ENCODE measurements around the gene FBXL2.

FBXL2 gene

DNA sequence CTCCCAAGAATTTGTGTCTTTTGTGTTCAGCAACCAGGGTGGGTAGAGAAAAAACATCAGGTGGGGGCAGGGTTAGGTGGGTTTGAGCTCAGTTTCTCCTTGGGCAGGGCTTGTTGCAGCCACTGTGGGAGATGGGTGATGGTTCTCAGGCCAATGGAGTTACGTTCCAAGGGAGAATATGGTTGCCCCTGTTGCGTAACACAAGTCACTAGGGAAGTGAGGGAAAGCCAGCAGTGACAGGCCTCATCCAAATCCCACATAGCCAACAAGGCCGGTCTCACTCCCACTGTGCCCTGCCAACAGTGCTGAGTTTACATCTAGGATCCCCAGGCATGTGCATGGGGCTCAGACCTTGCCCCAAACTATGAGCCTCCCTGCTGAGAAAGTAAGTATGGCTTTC lies 7.9 kb upstream of the FBXL2 start:
- TF ChIP-seq, protein P1, sequence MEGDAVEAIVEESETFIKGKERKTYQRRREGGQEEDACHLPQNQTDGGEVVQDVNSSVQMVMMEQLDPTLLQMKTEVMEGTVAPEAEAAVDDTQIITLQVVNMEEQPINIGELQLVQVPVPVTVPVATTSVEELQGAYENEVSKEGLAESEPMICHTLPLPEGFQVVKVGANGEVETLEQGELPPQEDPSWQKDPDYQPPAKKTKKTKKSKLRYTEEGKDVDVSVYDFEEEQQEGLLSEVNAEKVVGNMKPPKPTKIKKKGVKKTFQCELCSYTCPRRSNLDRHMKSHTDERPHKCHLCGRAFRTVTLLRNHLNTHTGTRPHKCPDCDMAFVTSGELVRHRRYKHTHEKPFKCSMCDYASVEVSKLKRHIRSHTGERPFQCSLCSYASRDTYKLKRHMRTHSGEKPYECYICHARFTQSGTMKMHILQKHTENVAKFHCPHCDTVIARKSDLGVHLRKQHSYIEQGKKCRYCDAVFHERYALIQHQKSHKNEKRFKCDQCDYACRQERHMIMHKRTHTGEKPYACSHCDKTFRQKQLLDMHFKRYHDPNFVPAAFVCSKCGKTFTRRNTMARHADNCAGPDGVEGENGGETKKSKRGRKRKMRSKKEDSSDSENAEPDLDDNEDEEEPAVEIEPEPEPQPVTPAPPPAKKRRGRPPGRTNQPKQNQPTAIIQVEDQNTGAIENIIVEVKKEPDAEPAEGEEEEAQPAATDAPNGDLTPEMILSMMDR (IDR thresholded peaks at IDR 0.05; ENCODE audit: borderline replicate concordance, insufficient read depth, low read depth, low read length): no peak
- no peak overlapping the region for H3K4me3 ChIP-seq (ENCODE audit: low read depth, low read length)

DNA sequence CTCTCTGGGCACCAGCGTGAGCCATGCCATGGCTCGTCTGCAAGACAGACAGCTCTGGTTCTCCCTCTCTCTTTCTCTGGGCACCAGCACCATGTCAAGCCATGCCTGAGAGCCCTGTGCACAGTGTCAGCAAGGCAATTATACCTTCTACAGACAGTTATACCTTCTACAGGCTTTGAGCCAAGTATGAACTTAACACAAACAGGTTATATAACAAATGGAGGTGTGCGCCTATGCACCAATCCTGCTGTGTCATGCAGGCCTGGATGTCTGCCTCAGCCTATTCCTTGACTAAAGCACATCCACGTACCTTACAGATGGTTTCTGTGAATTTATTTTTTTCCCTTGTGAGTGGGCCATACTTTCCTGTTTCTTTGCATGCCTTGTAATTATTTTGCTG lies 5.9 kb upstream of the FBXL2 start:
- no peak overlapping the region for H3K4me3 ChIP-seq (ENCODE audit: low read depth, low read length)
- TF ChIP-seq, protein P1 (IDR thresholded peaks at IDR 0.05; ENCODE audit: borderline replicate concordance, insufficient read depth, low read depth, low read length): no peak

DNA sequence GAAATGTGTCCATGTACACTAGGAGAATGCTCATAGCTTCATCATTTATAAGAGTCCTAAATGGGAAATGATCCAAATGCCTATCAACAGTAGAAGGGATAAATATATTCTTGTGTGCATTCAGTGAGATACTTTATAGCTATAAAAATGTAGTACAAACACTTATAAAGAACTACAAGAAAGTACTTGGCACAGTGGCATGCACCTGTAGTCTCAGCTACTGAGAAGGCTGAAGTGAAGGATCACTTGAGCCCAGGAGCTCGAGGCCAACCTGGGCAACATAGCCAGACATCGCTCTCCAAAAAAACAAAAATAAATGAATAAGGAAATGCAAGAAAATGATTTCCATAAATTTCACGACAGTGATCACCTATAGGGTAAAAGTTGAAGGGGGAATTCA lies 3.6 kb upstream of the FBXL2 start:
- TF ChIP-seq, protein P1 (IDR thresholded peaks at IDR 0.05; ENCODE audit: borderline replicate concordance, insufficient read depth, low read depth, low read length): no peak
- H3K4me3 ChIP-seq (ENCODE audit: low read depth, low read length): no peak overlapping the region

DNA sequence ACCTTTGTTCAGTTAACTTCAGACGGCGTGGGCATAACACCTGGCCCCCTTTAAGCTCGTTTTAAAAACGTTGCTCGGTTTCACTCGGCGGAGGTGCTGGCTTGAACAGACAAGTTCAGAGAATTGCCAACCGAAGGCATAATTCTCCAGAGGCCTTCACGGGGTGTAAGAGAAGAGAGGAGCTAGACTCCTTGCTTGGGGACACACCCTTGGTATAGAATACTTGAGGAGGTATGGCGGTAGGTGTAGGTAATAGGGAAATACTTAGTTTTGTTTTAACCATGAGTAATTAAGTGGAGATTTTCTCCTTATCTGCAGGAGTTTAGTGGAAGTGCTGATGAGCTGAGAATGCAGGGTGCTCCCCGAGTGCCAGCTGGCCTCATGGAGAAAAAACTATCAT lies 921 bp downstream of the FBXL2 start:
- H3K4me3 ChIP-seq (ENCODE audit: low read depth, low read length): no peak overlapping the region

DNA sequence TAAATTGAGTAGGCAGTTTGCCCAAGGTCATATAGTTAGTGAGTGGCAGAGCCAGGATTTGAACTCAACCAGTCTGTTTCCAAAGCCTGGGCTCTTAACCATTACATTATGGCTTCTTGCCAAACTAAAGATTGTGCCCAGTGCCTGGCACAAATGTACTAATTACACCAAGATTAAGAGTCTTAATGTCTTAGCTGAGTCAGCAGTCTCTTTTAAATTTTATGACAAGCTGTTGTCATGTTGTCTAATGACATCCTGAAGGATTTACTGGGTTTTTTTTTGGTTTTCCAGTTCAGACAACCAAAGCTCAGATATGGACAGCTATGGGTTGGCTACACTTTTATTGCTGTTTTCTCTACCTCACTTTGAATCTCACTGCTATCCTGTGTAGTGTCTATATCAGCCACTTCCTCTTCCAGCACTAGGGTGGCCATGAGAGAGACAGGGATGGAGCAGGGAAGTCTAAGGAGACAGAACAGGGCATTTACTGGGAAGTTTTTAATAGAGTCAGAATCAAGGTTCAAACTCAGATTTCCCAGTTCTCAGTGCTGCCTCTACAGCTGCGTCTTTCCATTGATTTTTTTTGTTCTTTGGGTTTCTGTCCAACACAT lies 10.5 kb downstream of the FBXL2 start:
- TF ChIP-seq, protein P1 (IDR thresholded peaks at IDR 0.05; ENCODE audit: borderline replicate concordance, insufficient read depth, low read depth, low read length): no peak

More for the DNA sequence above, 921 bp downstream of the FBXL2 start:
- TF ChIP-seq, protein P1 (IDR thresholded peaks at IDR 0.05; ENCODE audit: borderline replicate concordance, insufficient read depth, low read depth, low read length): no peak

DNA sequence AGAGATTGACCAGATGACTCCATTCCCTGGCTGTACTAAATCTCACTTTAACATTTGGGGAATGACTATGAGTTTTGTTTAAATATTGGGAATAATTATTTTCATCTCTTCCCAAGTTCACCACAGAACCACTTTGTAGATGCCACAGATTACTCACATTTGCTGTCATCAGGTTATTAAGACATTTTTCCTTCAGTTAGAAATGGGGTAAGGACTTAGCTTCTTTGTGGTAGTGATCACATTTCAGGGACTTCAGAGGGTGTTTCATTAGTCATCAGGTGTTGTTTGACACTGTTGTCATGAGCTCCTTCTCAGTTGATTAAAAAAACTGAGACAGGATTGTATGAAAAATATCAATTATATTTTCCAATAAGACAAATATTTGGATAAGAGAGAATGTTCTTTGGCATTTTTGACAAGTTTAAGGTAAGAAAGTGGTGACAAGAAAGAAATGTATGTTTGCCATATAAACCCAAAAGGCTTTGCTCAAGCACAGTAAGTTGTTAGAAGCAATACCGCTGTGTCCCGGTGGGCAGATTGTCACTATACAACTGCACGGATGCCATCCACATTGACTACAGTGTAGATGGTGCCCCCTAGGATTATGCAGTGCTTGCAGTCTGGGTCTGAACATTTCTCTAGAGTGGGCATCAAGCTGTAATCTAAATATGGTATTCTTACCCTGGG lies 22.3 kb downstream of the FBXL2 start:
- H3K4me3 ChIP-seq (ENCODE audit: low read depth, low read length): no peak overlapping the region
- TF ChIP-seq, protein P1 (IDR thresholded peaks at IDR 0.05; ENCODE audit: borderline replicate concordance, insufficient read depth, low read depth, low read length): no peak

More for the DNA sequence above, 10.5 kb downstream of the FBXL2 start:
- H3K4me3 ChIP-seq (ENCODE audit: low read depth, low read length): no peak overlapping the region

DNA sequence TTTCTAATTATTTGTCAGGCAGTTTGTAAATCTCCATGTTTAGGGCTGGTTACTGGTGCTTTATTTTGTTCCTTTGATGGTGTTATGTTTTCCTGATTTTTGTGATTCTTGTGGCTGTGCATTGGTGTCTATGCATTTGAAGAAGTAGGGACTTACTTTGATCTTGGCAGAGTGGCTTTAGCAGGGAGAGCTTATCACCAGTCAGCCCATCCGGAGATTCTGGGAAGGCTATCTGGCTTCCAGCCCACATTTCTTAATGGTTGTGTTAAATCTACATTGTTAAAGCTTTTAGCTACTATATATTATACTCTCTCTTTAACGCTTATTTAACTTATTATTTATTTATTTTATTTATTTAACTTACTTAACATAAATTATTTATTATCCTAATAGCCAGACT lies 35.1 kb downstream of the FBXL2 start:
- TF ChIP-seq, protein P1 (IDR thresholded peaks at IDR 0.05; ENCODE audit: borderline replicate concordance, insufficient read depth, low read depth, low read length): no peak
- H3K4me3 ChIP-seq (ENCODE audit: low read depth, low read length): no peak overlapping the region

Data from GM12875 (cell line).